GM23338 (cell line): ENCODE data around the gene DDTL.

ENCODE experiments used
- CREB1 ChIP-seq: fragments of 250-450 bp; sonication (Bioruptor Pico); IDR thresholded peaks from 2 replicates; pipeline ENCODE4 v1.5.0; 2020; ENCODE audit warnings: low read depth, mild to moderate bottlenecking, moderate library complexity
- EZH2 ChIP-seq: fragments of 200-600 bp; sonication (generic); IDR thresholded peaks from one replicate; pipeline ENCODE4 v1.8.0; 2017; ENCODE audit warnings: antibody characterized with exemption, mild to moderate bottlenecking, low read depth; ENCODE audit not compliant: unreplicated experiment
- EZH2phosphoT487 ChIP-seq: fragments of 200-600 bp; sonication (generic); IDR thresholded peaks from one replicate; pipeline ENCODE4 v1.8.1; 2018; ENCODE audit warnings: antibody characterized with exemption; ENCODE audit not compliant: unreplicated experiment
- JUNB ChIP-seq: IDR thresholded peaks from one replicate; pipeline ENCODE4 v1.6.1; 2016; ENCODE audit warnings: antibody characterized with exemption; ENCODE audit not compliant: unreplicated experiment
- NANOG ChIP-seq: IDR thresholded peaks from 2 replicates; pipeline ENCODE4 v1.6.1; 2016; ENCODE audit warnings: antibody characterized with exemption, borderline replicate concordance
- POLR2AphosphoS5 ChIP-seq: IDR thresholded peaks from 2 replicates; pipeline ENCODE4 v1.6.1; 2016; ENCODE audit warnings: antibody characterized with exemption, low read depth
- REST ChIP-seq: IDR thresholded peaks from one replicate; pipeline ENCODE4 v1.6.1; 2018; ENCODE audit warnings: antibody characterized with exemption; ENCODE audit not compliant: unreplicated experiment
- TF ChIP-seq, protein P1 (sequence below), 2 experiments: fragments of 200-600 bp in 1 of 2; sonication (generic) in 1 of 2; conservative IDR thresholded peaks; 2 replicates each; pipeline versions ENCODE4 v1.5.1 to v1.6.1; 2016 to 2017; ENCODE audit warnings: antibody characterized with exemption in 2 of 2, low read depth in 2 of 2, mild to moderate bottlenecking in 2 of 2, moderate library complexity in 1 of 2
- TF ChIP-seq, protein P2 (sequence below): IDR thresholded peaks from 2 replicates; pipeline ENCODE4 v1.6.1; 2016; ENCODE audit warnings: antibody characterized with exemption
- TF ChIP-seq, protein P3 (sequence below): fragments of 250-450 bp; sonication (Bioruptor Pico); IDR thresholded peaks from 2 replicates; pipeline ENCODE4 v1.5.0; 2020; ENCODE audit warnings: mild to moderate bottlenecking, moderate library complexity

DNA sequence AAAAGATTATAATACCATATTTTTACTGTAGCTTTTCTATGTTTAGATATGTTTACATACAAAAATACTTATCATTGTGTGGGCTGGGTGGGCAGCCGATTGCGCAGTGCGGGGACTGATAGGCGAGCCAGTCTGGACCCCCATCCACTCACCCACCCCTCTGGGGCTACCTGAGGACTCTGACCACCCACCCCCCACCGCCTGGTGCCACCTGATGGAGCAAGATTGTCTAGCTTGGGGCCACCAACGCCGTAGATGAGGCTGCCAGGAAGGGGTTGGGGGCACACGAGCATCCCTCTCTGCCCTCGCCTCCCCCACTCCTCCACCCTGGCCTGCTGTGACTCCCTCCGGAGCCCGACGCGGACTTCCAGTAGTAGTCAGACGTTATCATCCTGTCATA, 40.1 kb upstream of the DDTL start:
- TF ChIP-seq, protein P1, sequence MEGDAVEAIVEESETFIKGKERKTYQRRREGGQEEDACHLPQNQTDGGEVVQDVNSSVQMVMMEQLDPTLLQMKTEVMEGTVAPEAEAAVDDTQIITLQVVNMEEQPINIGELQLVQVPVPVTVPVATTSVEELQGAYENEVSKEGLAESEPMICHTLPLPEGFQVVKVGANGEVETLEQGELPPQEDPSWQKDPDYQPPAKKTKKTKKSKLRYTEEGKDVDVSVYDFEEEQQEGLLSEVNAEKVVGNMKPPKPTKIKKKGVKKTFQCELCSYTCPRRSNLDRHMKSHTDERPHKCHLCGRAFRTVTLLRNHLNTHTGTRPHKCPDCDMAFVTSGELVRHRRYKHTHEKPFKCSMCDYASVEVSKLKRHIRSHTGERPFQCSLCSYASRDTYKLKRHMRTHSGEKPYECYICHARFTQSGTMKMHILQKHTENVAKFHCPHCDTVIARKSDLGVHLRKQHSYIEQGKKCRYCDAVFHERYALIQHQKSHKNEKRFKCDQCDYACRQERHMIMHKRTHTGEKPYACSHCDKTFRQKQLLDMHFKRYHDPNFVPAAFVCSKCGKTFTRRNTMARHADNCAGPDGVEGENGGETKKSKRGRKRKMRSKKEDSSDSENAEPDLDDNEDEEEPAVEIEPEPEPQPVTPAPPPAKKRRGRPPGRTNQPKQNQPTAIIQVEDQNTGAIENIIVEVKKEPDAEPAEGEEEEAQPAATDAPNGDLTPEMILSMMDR (conservative IDR thresholded peaks at IDR 0.05; ENCODE audit: low read depth in 2 of 2), result no peak
- TF ChIP-seq EZH2 (no peak), POLR2AphosphoS5 (no peak), EZH2phosphoT487 (no peak), CREB1 (CRISPR knock-in tag) (no peak), REST (no peak), JUNB (no peak), NANOG (no peak)
- TF ChIP-seq, protein P2, sequence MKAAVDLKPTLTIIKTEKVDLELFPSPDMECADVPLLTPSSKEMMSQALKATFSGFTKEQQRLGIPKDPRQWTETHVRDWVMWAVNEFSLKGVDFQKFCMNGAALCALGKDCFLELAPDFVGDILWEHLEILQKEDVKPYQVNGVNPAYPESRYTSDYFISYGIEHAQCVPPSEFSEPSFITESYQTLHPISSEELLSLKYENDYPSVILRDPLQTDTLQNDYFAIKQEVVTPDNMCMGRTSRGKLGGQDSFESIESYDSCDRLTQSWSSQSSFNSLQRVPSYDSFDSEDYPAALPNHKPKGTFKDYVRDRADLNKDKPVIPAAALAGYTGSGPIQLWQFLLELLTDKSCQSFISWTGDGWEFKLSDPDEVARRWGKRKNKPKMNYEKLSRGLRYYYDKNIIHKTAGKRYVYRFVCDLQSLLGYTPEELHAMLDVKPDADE, result no peak
- TF ChIP-seq, protein P3, sequence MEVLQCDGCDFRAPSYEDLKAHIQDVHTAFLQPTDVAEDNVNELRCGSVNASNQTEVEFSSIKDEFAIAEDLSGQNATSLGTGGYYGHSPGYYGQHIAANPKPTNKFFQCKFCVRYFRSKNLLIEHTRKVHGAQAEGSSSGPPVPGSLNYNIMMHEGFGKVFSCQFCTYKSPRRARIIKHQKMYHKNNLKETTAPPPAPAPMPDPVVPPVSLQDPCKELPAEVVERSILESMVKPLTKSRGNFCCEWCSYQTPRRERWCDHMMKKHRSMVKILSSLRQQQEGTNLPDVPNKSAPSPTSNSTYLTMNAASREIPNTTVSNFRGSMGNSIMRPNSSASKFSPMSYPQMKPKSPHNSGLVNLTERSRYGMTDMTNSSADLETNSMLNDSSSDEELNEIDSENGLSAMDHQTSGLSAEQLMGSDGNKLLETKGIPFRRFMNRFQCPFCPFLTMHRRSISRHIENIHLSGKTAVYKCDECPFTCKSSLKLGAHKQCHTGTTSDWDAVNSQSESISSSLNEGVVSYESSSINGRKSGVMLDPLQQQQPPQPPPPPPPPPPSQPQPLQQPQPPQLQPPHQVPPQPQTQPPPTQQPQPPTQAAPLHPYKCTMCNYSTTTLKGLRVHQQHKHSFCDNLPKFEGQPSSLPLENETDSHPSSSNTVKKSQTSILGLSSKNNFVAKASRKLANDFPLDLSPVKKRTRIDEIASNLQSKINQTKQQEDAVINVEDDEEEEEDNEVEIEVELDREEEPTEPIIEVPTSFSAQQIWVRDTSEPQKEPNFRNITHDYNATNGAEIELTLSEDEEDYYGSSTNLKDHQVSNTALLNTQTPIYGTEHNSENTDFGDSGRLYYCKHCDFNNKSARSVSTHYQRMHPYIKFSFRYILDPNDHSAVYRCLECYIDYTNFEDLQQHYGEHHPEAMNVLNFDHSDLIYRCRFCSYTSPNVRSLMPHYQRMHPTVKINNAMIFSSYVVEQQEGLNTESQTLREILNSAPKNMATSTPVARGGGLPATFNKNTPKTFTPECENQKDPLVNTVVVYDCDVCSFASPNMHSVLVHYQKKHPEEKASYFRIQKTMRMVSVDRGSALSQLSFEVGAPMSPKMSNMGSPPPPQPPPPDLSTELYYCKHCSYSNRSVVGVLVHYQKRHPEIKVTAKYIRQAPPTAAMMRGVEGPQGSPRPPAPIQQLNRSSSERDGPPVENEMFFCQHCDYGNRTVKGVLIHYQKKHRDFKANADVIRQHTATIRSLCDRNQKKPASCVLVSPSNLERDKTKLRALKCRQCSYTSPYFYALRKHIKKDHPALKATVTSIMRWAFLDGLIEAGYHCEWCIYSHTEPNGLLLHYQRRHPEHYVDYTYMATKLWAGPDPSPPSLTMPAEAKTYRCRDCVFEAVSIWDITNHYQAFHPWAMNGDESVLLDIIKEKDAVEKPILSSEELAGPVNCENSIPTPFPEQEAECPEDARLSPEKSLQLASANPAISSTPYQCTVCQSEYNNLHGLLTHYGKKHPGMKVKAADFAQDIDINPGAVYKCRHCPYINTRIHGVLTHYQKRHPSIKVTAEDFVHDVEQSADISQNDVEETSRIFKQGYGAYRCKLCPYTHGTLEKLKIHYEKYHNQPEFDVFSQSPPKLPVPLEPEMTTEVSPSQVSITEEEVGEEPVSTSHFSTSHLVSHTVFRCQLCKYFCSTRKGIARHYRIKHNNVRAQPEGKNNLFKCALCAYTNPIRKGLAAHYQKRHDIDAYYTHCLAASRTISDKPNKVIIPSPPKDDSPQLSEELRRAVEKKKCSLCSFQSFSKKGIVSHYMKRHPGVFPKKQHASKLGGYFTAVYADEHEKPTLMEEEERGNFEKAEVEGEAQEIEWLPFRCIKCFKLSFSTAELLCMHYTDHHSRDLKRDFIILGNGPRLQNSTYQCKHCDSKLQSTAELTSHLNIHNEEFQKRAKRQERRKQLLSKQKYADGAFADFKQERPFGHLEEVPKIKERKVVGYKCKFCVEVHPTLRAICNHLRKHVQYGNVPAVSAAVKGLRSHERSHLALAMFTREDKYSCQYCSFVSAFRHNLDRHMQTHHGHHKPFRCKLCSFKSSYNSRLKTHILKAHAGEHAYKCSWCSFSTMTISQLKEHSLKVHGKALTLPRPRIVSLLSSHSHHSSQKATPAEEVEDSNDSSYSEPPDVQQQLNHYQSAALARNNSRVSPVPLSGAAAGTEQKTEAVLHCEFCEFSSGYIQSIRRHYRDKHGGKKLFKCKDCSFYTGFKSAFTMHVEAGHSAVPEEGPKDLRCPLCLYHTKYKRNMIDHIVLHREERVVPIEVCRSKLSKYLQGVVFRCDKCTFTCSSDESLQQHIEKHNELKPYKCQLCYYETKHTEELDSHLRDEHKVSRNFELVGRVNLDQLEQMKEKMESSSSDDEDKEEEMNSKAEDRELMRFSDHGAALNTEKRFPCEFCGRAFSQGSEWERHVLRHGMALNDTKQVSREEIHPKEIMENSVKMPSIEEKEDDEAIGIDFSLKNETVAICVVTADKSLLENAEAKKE (CRISPR knock-in tag), result no peak
